Thymus (tissue), 11 donors: ENCODE measurements around the gene VEPH1. TPM values are rescaled to one million over a fixed set of nuclear protein-coding genes. Genes with fewer than 3 reads are reported as not detected.

ENCODE experiments used
- DNase-seq, 9 donors: peaks; one replicate each; pipeline ENCODE4 v3.0.0-alpha.2; 2013; ENCODE audit warnings: low spot score in 9 of 9, low read depth in 6 of 9, missing footprints in 1 of 9
- H3K27ac ChIP-seq, 2 donors: one replicate each; pipeline ENCODE4 v1.5.1; 2013; ENCODE audit warnings: control low read depth in 1 of 2, low read depth in 1 of 2, low read length in 1 of 2, mild to moderate bottlenecking in 1 of 2, moderate library complexity in 1 of 2
- H3K27me3 ChIP-seq, 2 donors: one replicate each; pipeline ENCODE4 v1.5.1; 2013; ENCODE audit warnings: low read length in 1 of 2; ENCODE audit not compliant: control insufficient read depth in 2 of 2, insufficient read depth in 1 of 2
- H3K36me3 ChIP-seq, 2 donors: one replicate each; pipeline ENCODE4 v1.5.1; 2013; ENCODE audit warnings: low read length in 1 of 2, mild to moderate bottlenecking in 1 of 2, moderate library complexity in 1 of 2; ENCODE audit not compliant: control insufficient read depth in 2 of 2, insufficient read depth in 2 of 2
- H3K4me1 ChIP-seq, 2 donors: one replicate each; pipeline ENCODE4 v1.5.1; 2013; ENCODE audit warnings: low read length in 2 of 2; ENCODE audit not compliant: control insufficient read depth in 2 of 2, insufficient read depth in 2 of 2
- H3K4me3 ChIP-seq, 2 donors: one replicate each; pipeline ENCODE4 v1.5.1; 2013; ENCODE audit warnings: low read length in 2 of 2, control low read depth in 1 of 2, mild to moderate bottlenecking in 1 of 2
- H3K9me3 ChIP-seq, 2 donors: one replicate each; pipeline ENCODE4 v1.5.1; 2013; ENCODE audit warnings: low read length in 1 of 2, mild to moderate bottlenecking in 1 of 2; ENCODE audit not compliant: control insufficient read depth in 2 of 2, insufficient read depth in 1 of 2
- WGBS: extraction: QIAGEN DNeasy Blood & Tissue Kit; methylation state at CpG from one replicate; pipeline ENCODE4 v1.1.7; 2013; 5-methylcytosine and 5-hydroxymethylcytosine counted together
- polyA plus RNA-seq: library from polyadenylated mRNA; stranded (reverse); fragments of 200-250 nt; gene quantifications from one replicate; pipeline ENCODE4 v1.2.3, GENCODE V29; 2013
- total RNA-seq: library from RNA; stranded (reverse); fragments of 120-200 nt; gene quantifications from one replicate; pipeline ENCODE4 v1.2.4, GENCODE V29; 2013
- donor health status: healthy.

The VEPH1 gene
- total and polyA plus RNA-seq, 2 donors, result 0.19 to 1.5 TPM

- H3K4me3 ChIP-seq, result no peak overlapping the region
- no peak for DNase-seq
- no peaks in the 10 kb centered on the region for H3K4me1 ChIP-seq
- no peaks in the 10 kb centered on the region for H3K27me3 ChIP-seq
- H3K36me3 ChIP-seq, result no peaks in the 10 kb centered on the region
- H3K9me3 ChIP-seq, result no peaks in the 10 kb centered on the region
- whole genome bisulfite sequencing, result 93% methylated on average over 1 of the region's 1 CpG
- H3K27ac ChIP-seq, result no peak overlapping the region
These were observed 90.8 kb downstream of the VEPH1 start for GRCh38 chr3:157412323-157412855.

- no peak overlapping the region for H3K27ac ChIP-seq
- H3K4me1 ChIP-seq, result no peaks in the 10 kb centered on the region
- DNase-seq, result no peak
- H3K9me3 ChIP-seq, result no peaks in the 10 kb centered on the region
- no peak overlapping the region for H3K4me3 ChIP-seq
- WGBS, result 95% methylated on average over 2 of the region's 2 CpGs
- no peaks in the 10 kb centered on the region for H3K36me3 ChIP-seq
- no peaks in the 10 kb centered on the region for H3K27me3 ChIP-seq
These were observed 92.3 kb downstream of the VEPH1 start for GRCh38 chr3:157410945-157411344.

- Histone ChIP-seq H3K4me1 (no peaks in the 10 kb centered on the region), H3K36me3 (no peaks in the 10 kb centered on the region), H3K27me3 (no peaks in the 10 kb centered on the region), H3K27ac (no peak overlapping the region), H3K9me3 (no peaks in the 10 kb centered on the region), H3K4me3 (no peak overlapping the region)
- WGBS, result 97% methylated on average over 2 of the region's 2 CpGs
- DNase-seq, result no peak
These were observed 93.7 kb downstream of the VEPH1 start for GRCh38 chr3:157409516-157409915.

- no peak overlapping the region for H3K27ac ChIP-seq
- no peak for DNase-seq
- WGBS, result 78% methylated on average over 4 of the region's 4 CpGs
These were observed 94.6 kb downstream of the VEPH1 start for GRCh38 chr3:157408499-157409149.

GRCh38 chr3:157407769-157408168 is 95.4 kb downstream of the VEPH1 start:
- 80% methylated on average over 3 of the region's 3 CpGs for WGBS
- Histone ChIP-seq H3K4me1 (no peaks in the 10 kb centered on the region), H3K4me3 (no peak overlapping the region), H3K27me3 (no peaks in the 10 kb centered on the region), H3K27ac (no peak overlapping the region), H3K36me3 (no peaks in the 10 kb centered on the region), H3K9me3 (no peaks in the 10 kb centered on the region)
- no peak for DNase-seq

More at GRCh38 chr3:157408499-157409149, 94.6 kb downstream of the VEPH1 start:
- Histone ChIP-seq H3K36me3 (no peaks in the 10 kb centered on the region), H3K4me3 (no peak overlapping the region), H3K27me3 (no peaks in the 10 kb centered on the region), H3K4me1 (no peaks in the 10 kb centered on the region), H3K9me3 (no peaks in the 10 kb centered on the region)

GRCh38 chr3:157406394-157406793 is 96.8 kb downstream of the VEPH1 start:
- no peaks in the 10 kb centered on the region for H3K27me3 ChIP-seq
- no peak for DNase-seq
- WGBS, result 90% methylated on average over 5 of the region's 5 CpGs
- no peaks in the 10 kb centered on the region for H3K4me1 ChIP-seq
- H3K4me3 ChIP-seq, result no peak overlapping the region
- no peaks in the 10 kb centered on the region for H3K9me3 ChIP-seq
- H3K36me3 ChIP-seq, result no peaks in the 10 kb centered on the region
- no peak overlapping the region for H3K27ac ChIP-seq

GRCh38 chr3:157405457-157405856 is 97.8 kb downstream of the VEPH1 start:
- 94% methylated on average over 2 of the region's 2 CpGs for WGBS
- Histone ChIP-seq H3K36me3 (no peaks in the 10 kb centered on the region), H3K27ac (no peak overlapping the region), H3K9me3 (no peaks in the 10 kb centered on the region), H3K4me1 (no peaks in the 10 kb centered on the region), H3K4me3 (no peak overlapping the region), H3K27me3 (no peaks in the 10 kb centered on the region)
- DNase-seq, result no peak

GRCh38 chr3:157404381-157404780 is 98.8 kb downstream of the VEPH1 start:
- WGBS, result 0% methylated on average over 1 of the region's 1 CpG
- no peak overlapping the region for H3K4me3 ChIP-seq
- no peak overlapping the region for H3K27ac ChIP-seq
- H3K36me3 ChIP-seq, result no peaks in the 10 kb centered on the region
- H3K4me1 ChIP-seq, result no peaks in the 10 kb centered on the region
- DNase-seq, result no peak
- H3K27me3 ChIP-seq, result no peaks in the 10 kb centered on the region
- H3K9me3 ChIP-seq, result no peaks in the 10 kb centered on the region

- Histone ChIP-seq H3K27ac (no peak overlapping the region), H3K9me3 (no peaks in the 10 kb centered on the region), H3K36me3 (no peaks in the 10 kb centered on the region), H3K4me3 (no peak overlapping the region), H3K4me1 (no peaks in the 10 kb centered on the region), H3K27me3 (no peaks in the 10 kb centered on the region)
- no peak for DNase-seq
- WGBS, result 96% methylated on average over 3 of the region's 3 CpGs
These were observed 104.6 kb downstream of the VEPH1 start for GRCh38 chr3:157398598-157398997.
